ENCODE data around the gene CCDC152. TPM values are rescaled to one million over a fixed set of nuclear protein-coding genes. Genes with fewer than 3 reads are reported as not detected.

The CCDC152 gene
- total and polyA plus RNA-seq, 10 of the 15 experiments (the other 5 are each of a cell fraction or from before 2014, with no cell fraction given): 0.12 to 25.8 (median 13.5) TPM

GRCh38 chr5:42770003-42770402 lies 13.4 kb downstream of the CCDC152 start (continued):
- TF ChIP-seq RELB (IDR thresholded peaks at IDR 0.05; ENCODE audit: low read depth): no peak
- TF ChIP-seq SMC3 (IDR thresholded peaks at IDR 0.05; ENCODE audit: borderline replicate concordance, low read length): no peak
- TF ChIP-seq MYB (IDR thresholded peaks at IDR 0.05; ENCODE audit: borderline replicate concordance, low read depth, low read length): no peak
- TF ChIP-seq ZNF274 (IDR thresholded peaks at IDR 0.05; ENCODE audit: insufficient read depth, insufficient read length): no peak
- TF ChIP-seq ZBTB4 (CRISPR knock-in tag; IDR thresholded peaks at IDR 0.05): no peak
- TF ChIP-seq CEBPB (IDR thresholded peaks at IDR 0.05; ENCODE audit: borderline replicate concordance in 1 of 2, low read depth in 2 of 2, low read length in 2 of 2): no peak
- no peak for TF ChIP-seq SUZ12 (IDR thresholded peaks at IDR 0.05; ENCODE audit: unreplicated experiment)
- no peak for TF ChIP-seq IKZF2 (IDR thresholded peaks at IDR 0.05)
- TF ChIP-seq POU2F2 (IDR thresholded peaks at IDR 0.05; ENCODE audit: borderline replicate concordance, low read depth, low read length): no peak
- no peak for TF ChIP-seq ZBED1 (IDR thresholded peaks at IDR 0.05; ENCODE audit: borderline replicate concordance)
- TF ChIP-seq NFIC (IDR thresholded peaks at IDR 0.05; ENCODE audit: low read depth, low read length): no peak
